Subcutaneous abdominal adipose tissue (tissue), 5 donors: ENCODE results near the gene SPEM3.

Source experiments
- H3K27ac ChIP-seq: one replicate; pipeline ENCODE4 v1.7.0; 2013; ENCODE audit warnings: low read depth, mild to moderate bottlenecking, inconsistent platforms, low read length, moderate library complexity
- H3K27me3 ChIP-seq, 5 donors: one replicate each; pipeline ENCODE4 v1.7.0; 2013; ENCODE audit warnings: low read length in 5 of 5, inconsistent platforms in 1 of 5; ENCODE audit not compliant: control insufficient read depth in 5 of 5, insufficient read depth in 4 of 5
- H3K36me3 ChIP-seq, 5 donors: one replicate each; pipeline ENCODE4 v1.7.0; 2013; ENCODE audit warnings: low read length in 5 of 5; ENCODE audit not compliant: control insufficient read depth in 5 of 5, insufficient read depth in 5 of 5
- H3K4me1 ChIP-seq, 5 donors: one replicate each; pipeline ENCODE4 v1.7.0; 2013; ENCODE audit warnings: low read length in 5 of 5, mild to moderate bottlenecking in 3 of 5, moderate library complexity in 1 of 5; ENCODE audit not compliant: control insufficient read depth in 5 of 5, insufficient read depth in 5 of 5
- H3K4me3 ChIP-seq, 5 donors: one replicate each; pipeline ENCODE4 v1.7.0; 2013; ENCODE audit warnings: low read length in 5 of 5, low read depth in 1 of 5
- H3K9ac ChIP-seq, 5 donors: one replicate each; pipeline ENCODE4 v1.7.0; 2013; ENCODE audit warnings: low read length in 5 of 5, mild to moderate bottlenecking in 4 of 5, moderate library complexity in 3 of 5
- H3K9me3 ChIP-seq, 5 donors: one replicate each; pipeline ENCODE4 v1.7.0; 2013; ENCODE audit warnings: low read length in 5 of 5; ENCODE audit not compliant: control insufficient read depth in 5 of 5
- donor health status: healthy.
- donor health status: healthy.
- donor health status: healthy.
- donor health status: healthy.
- donor health status: healthy.

The SPEM3 gene

GRCh38 chr17:7403727-7403976 is 25.0 kb upstream of the SPEM3 start:
- H3K36me3 ChIP-seq = peaks cover 0 to 2% (median 0%) of the 10 kb centered on the region in 5 donors
- peak overlapping the region; percentile 77 to 83 (median 80) for H3K4me3 ChIP-seq
- peaks cover 4 to 25% (median 17%) of the 10 kb centered on the region in 5 donors for H3K4me1 ChIP-seq
- H3K9me3 ChIP-seq = no peaks in the 10 kb centered on the region
- H3K27me3 ChIP-seq = no peaks in the 10 kb centered on the region
- peak overlapping the region in 4 of 5 donors; percentile 43 to 82 (median 71) for H3K9ac ChIP-seq
- H3K27ac ChIP-seq = peak overlapping the region; percentile 92

GRCh38 chr17:7403977-7404736 is 24.5 kb upstream of the SPEM3 start, which contains the start of gene TMEM256:
TMEM256 (minus strand) TSS chr17:7404097; CDS start chr17:7404084, 13 bp downstream.
- Histone ChIP-seq H3K4me1 (peaks cover 4 to 25% (median 17%) of the 10 kb centered on the region in 5 donors), H3K27me3 (no peaks in the 10 kb centered on the region), H3K4me3 (peak within 1 kb of the TSS; percentile 77 to 83 (median 80)), H3K27ac (peak within 1 kb of the TSS; percentile 92), H3K9ac (peak within 1 kb of the TSS; percentile 43 to 82 (median 75)), H3K9me3 (no peaks in the 10 kb centered on the region), H3K36me3 (peaks cover 0 to 7% (median 0%) of the 10 kb centered on the region in 5 donors)

GRCh38 chr17:7404737-7405349 is 23.8 kb upstream of the SPEM3 start:
- peaks cover 4 to 25% (median 17%) of the 10 kb centered on the region in 5 donors for H3K4me1 ChIP-seq
- H3K27ac ChIP-seq = peak overlapping the region; percentile 46
- H3K9ac ChIP-seq = peak overlapping the region in 3 of 5 donors; percentile 51 to 75 (median 73)

DNA sequence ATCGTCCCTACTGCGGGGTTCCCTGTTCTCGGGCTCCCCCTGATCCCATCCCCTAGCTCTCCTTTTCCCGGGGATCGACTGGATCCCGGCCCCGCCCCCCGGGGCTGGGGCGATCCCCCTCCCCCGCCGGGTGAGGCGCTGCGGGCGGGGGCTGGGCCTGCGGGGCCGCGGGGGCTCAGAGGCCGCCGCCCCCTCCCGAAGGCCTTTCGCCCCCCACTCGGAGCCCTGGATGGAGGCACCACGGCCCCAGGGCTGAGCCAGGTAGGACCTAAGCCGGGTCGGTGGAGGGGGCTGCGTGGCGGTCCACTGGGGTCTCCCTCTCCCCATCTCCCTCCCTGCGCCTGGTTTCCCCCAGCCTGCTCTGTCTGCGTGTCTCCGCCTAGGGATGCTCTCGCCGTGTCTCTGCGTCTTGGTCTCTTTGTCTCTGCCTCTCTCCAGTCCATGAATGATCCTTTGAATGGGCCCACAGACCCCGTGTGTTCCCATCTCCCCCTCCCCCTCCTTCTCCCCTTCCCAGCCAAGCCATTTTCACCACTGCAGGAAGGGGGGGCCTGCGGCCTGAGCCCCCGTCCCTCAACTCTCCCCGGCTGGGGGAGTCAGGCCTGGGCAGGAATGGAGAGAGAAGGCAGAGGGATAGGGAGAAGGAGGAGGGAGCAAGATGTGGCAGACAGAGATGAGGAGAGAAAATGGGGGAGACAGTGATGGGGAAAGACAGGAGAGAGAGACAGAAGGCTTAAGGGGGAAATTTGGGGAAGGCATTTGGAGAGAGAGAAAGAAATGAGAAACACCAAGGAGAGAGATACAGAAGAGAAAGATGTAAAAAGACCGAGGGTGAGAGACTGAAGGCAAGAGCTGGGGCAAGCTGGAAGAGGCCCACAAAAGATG is 23.1 kb upstream of the SPEM3 start:
- no peaks in the 10 kb centered on the region for H3K9me3 ChIP-seq
- peak overlapping the region; percentile 46 for H3K27ac ChIP-seq
- H3K9ac ChIP-seq = peak overlapping the region in 3 of 5 donors; percentile 51 to 75 (median 73)
- peak overlapping the region in 4 of 5 donors; percentile 61 to 83 (median 70) for H3K4me3 ChIP-seq
- H3K27me3 ChIP-seq = no peaks in the 10 kb centered on the region
- H3K36me3 ChIP-seq = peaks cover 0 to 17% (median 9%) of the 10 kb centered on the region in 5 donors
- H3K4me1 ChIP-seq = peaks cover 4 to 25% (median 17%) of the 10 kb centered on the region in 5 donors

More at GRCh38 chr17:7404737-7405349, 23.8 kb upstream of the SPEM3 start:
- Histone ChIP-seq H3K4me3 (peak overlapping the region; percentile 44 to 83 (median 62)), H3K27me3 (no peaks in the 10 kb centered on the region), H3K9me3 (no peaks in the 10 kb centered on the region), H3K36me3 (peaks cover 0 to 13% (median 4%) of the 10 kb centered on the region in 5 donors)

GRCh38 chr17:7406235-7406825 is 22.3 kb upstream of the SPEM3 start:
- Histone ChIP-seq H3K27ac (no peak overlapping the region), H3K27me3 (no peaks in the 10 kb centered on the region), H3K9ac (no peak overlapping the region), H3K4me3 (no peak overlapping the region), H3K9me3 (no peaks in the 10 kb centered on the region), H3K36me3 (peaks cover 0 to 17% (median 10%) of the 10 kb centered on the region in 5 donors), H3K4me1 (peaks cover 4 to 25% (median 17%) of the 10 kb centered on the region in 5 donors)

DNA sequence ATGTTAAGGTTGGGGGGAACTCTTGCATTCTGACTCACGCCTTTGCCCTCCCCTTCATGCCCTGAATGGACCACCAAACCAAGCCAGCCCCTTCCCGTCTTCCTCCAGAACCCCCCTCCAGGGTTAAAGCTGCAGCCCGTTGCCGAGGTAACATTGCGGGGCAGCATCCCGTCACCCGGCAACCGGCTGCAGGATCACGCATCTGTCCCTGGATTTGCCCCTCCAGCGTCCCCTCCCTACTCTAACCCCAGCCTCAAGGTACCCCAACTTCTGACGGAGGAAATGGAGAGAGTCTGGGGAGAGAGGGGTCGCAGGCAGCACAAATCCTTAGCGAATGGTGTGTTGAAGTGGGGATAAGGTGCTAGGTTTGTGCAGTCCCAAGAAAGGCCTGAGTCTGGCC is 21.6 kb upstream of the SPEM3 start:
- H3K4me1 ChIP-seq = peaks cover 4 to 25% (median 17%) of the 10 kb centered on the region in 5 donors
- H3K36me3 ChIP-seq = peaks cover 0 to 17% (median 10%) of the 10 kb centered on the region in 5 donors
- H3K9ac ChIP-seq = no peak overlapping the region
- no peaks in the 10 kb centered on the region for H3K9me3 ChIP-seq
- H3K27ac ChIP-seq = no peak overlapping the region
- no peaks in the 10 kb centered on the region for H3K27me3 ChIP-seq
- H3K4me3 ChIP-seq = no peak overlapping the region

DNA sequence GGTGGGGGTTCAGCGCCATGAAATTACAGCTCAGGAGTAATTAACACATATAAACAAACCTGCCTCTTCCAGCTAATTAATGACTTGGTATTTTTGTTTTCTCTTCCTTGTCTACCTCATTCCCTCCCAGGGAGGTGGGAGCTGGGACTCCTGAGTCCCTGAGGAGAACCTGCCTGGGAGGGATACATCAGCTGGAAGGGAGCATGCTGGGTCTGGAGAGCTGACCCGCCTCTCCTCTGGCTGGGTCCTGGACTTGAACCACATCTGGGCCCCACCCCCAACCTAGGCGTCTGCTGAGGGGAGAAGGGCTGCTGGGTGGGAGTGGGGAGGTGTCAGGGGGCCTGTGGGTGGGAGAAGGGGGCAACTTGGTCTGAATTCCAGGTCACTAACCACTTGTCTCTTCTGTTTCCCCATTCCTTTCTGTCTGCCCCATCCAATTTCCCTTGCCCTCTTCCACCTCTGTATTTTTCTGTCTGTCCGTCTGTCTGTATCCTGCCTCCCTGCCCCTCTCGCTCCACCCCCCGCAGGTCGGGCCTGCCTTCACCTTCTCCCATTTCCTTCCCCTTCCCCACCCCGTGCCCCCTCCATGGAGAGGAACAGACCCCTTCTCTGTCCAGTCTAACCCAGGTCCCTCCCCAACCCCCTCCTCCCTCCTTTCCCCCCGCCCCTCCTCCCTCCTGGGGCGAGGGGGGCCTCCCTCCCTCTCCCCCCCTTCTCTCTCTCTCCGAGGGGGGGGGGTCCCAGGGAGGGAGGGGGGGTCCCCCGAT is 21.0 kb upstream of the SPEM3 start, which contains the start of gene NLGN2:
NLGN2 (plus strand) TSS at position 361 of the 767 bp plus-strand sequence. CDS start 411 bp downstream, outside the sequence.
- H3K4me1 ChIP-seq = peaks cover 4 to 24% (median 15%) of the 10 kb centered on the region in 5 donors
- no peaks in the 10 kb centered on the region for H3K27me3 ChIP-seq
- no peak within 1 kb of the TSS for H3K27ac ChIP-seq
- H3K9me3 ChIP-seq = no peaks in the 10 kb centered on the region
- H3K4me3 ChIP-seq = no peak within 1 kb of the TSS
- no peak within 1 kb of the TSS for H3K9ac ChIP-seq
- peaks cover 0 to 17% (median 10%) of the 10 kb centered on the region in 5 donors for H3K36me3 ChIP-seq

DNA sequence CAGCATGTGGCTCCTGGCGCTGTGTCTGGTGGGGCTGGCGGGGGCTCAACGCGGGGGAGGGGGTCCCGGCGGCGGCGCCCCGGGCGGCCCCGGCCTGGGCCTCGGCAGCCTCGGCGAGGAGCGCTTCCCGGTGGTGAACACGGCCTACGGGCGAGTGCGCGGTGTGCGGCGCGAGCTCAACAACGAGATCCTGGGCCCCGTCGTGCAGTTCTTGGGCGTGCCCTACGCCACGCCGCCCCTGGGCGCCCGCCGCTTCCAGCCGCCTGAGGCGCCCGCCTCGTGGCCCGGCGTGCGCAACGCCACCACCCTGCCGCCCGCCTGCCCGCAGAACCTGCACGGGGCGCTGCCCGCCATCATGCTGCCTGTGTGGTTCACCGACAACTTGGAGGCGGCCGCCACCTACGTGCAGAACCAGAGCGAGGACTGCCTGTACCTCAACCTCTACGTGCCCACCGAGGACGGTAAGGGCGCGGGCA is 20.4 kb upstream of the SPEM3 start:
- Histone ChIP-seq H3K9me3 (no peaks in the 10 kb centered on the region), H3K9ac (no peak overlapping the region), H3K4me3 (no peak overlapping the region), H3K36me3 (peaks cover 0 to 17% (median 10%) of the 10 kb centered on the region in 5 donors), H3K27me3 (no peaks in the 10 kb centered on the region), H3K4me1 (peaks cover under 1 to 17% (median 9%) of the 10 kb centered on the region in 5 donors), H3K27ac (no peak overlapping the region)

DNA sequence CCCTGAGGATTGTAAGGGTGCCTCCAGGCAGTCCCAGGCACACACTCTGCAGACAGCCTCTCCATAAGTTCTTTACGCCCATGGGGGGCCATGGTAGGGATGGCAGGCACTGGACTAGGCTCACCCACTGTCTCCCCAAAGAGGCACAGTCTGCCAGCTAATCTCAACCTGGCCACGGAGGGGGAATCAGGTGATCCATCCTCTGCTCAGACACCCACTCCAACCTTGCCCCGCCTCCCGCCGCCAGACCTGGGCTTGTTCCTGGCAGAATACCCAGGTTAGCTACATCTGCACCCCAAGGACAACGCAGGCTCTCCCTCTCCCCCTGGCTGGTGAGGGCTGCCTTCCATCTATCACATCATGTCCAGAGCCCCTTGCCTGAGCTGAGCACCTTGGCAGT is 19.8 kb upstream of the SPEM3 start:
- Histone ChIP-seq H3K9ac (no peak overlapping the region), H3K4me1 (peaks cover 0 to 16% (median 7%) of the 10 kb centered on the region in 5 donors), H3K27ac (no peak overlapping the region), H3K27me3 (no peaks in the 10 kb centered on the region), H3K4me3 (no peak overlapping the region), H3K36me3 (peaks cover 0 to 17% (median 10%) of the 10 kb centered on the region in 5 donors), H3K9me3 (no peaks in the 10 kb centered on the region)
